NT2/D1 (cell line): Measurements from ENCODE around the gene PELI1.

Source experiments
- DNase-seq: peaks from one replicate; pipeline ENCODE4 v3.0.0-alpha.2; 2011; ENCODE audit warnings: low read depth, low spot score
- H3K27me3 ChIP-seq: 2 replicates; pipeline ENCODE4 v1.6.0; 2011; ENCODE audit warnings: mild to moderate bottlenecking; ENCODE audit not compliant: insufficient read length, insufficient read depth
- H3K36me3 ChIP-seq: 2 replicates; pipeline ENCODE4 v1.6.1; 2011; ENCODE audit warnings: mild to moderate bottlenecking, low read length, mixed read lengths; ENCODE audit not compliant: insufficient read depth, insufficient read length
- H3K4me1 ChIP-seq: 2 replicates; pipeline ENCODE4 v1.5.1; 2011; ENCODE audit not compliant: insufficient read depth, insufficient read length
- H3K4me3 ChIP-seq: 2 replicates; pipeline ENCODE4 v1.5.1; 2011; ENCODE audit warnings: low read depth; ENCODE audit not compliant: insufficient read length
- H3K9ac ChIP-seq: 2 replicates; pipeline ENCODE4 v1.6.0; 2011; ENCODE audit warnings: low read depth; ENCODE audit not compliant: insufficient read length
- H3K9me3 ChIP-seq: 2 replicates; pipeline ENCODE4 v1.5.1; 2011; ENCODE audit warnings: mild to moderate bottlenecking, low read length; ENCODE audit not compliant: insufficient read depth
- SUZ12 ChIP-seq: IDR thresholded peaks from 2 replicates; pipeline ENCODE4 v1.6.1; 2011; ENCODE audit not compliant: insufficient read length, insufficient read depth; ENCODE audit errors: extremely low read depth
- YY1 ChIP-seq: IDR thresholded peaks from 2 replicates; pipeline ENCODE4 v1.6.1; 2011; ENCODE audit not compliant: insufficient read length, insufficient read depth
- ZNF274 ChIP-seq: IDR thresholded peaks from 2 replicates; pipeline ENCODE4 v1.6.1; 2011; ENCODE audit warnings: mild to moderate bottlenecking, low read depth, low read length

The PELI1 gene

DNA sequence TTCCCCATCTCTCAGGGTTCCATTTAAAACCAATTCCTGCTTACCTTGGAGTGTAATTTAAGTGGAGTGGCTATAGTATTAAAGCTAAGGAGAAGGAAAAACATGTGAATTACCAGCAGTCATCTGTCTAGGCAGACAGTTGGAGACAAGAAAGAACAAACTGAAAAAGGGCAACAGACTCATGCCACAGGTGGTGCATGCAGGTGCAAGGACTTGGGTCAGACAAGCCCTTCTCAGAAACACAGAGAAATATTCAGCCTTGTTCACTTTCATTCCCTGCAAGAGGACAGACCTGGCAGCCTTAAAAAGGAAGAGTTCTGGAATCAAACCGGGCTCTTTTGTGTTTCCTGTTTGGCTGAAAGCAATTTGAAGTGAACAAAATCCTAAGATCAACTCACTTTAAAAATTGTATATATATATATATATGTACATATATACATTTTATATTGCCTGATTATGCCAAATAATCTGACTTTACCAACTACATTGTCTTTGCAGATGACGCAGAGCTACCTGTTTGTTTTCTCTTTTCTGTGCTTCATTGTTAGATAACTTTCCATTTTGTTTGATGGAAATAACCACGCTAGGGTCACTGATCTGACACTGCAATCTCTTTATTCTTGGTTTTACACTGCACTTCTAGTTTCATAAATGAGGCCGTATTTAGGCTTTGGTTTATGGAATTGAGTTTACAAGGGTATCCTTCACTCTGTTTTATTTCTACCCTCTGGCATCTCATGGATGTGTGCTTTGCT, 89.9 kb downstream of the PELI1 start:
- Histone ChIP-seq H3K9ac (no peak overlapping the region), H3K36me3 (no peaks in the 10 kb centered on the region), H3K4me1 (peaks cover 3% of the 10 kb centered on the region), H3K4me3 (no peak overlapping the region), H3K9me3 (no peaks in the 10 kb centered on the region), H3K27me3 (no peaks in the 10 kb centered on the region)
- no peak for DNase-seq
- TF ChIP-seq YY1 (no peak), SUZ12 (no peak), ZNF274 (no peak)

DNA sequence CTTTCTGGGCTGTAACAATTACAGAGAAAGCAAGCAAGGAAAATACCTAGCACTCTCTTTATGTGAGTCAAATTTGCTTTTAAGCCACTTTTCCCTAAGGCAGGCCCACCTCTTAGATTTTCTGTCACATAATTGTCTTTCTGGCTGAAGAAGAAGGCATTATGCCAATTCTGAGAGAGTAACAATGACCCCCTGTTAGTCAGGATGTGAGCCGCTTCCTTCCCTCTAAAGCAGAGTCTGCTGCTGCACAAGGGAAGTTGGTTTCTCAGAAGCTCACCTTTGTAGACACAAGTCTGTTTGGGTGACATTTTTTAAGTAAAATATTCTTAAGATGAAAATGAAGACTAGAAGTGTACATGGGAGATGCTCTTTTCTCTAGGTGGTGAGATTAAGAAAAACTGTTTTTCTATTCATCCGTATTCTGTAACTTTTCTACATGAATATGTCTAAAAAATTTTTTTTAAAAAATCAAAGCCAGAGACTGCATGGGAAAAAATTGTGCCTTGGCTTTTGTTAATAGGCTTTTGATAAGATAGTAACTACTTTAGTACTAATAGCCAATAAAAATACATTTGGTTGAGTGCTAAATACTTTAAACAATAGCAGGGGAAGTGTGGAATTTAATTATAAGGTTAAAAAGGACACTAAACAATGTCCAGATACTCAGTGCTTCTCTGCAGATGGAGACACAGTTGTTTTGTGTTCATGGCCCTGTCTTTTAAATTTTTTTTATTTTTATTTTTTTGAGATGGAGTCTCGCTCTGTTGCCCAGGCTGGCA, 91.6 kb downstream of the PELI1 start:
- TF ChIP-seq ZNF274 = no peak
- TF ChIP-seq YY1 = no peak
- no peak for TF ChIP-seq SUZ12
- no peak overlapping the region for H3K4me3 ChIP-seq
- no peaks in the 10 kb centered on the region for H3K36me3 ChIP-seq
- H3K9me3 ChIP-seq = no peaks in the 10 kb centered on the region
- no peaks in the 10 kb centered on the region for H3K27me3 ChIP-seq
- peaks cover 3% of the 10 kb centered on the region for H3K4me1 ChIP-seq
- H3K9ac ChIP-seq = no peak overlapping the region
- no peak for DNase-seq

DNA sequence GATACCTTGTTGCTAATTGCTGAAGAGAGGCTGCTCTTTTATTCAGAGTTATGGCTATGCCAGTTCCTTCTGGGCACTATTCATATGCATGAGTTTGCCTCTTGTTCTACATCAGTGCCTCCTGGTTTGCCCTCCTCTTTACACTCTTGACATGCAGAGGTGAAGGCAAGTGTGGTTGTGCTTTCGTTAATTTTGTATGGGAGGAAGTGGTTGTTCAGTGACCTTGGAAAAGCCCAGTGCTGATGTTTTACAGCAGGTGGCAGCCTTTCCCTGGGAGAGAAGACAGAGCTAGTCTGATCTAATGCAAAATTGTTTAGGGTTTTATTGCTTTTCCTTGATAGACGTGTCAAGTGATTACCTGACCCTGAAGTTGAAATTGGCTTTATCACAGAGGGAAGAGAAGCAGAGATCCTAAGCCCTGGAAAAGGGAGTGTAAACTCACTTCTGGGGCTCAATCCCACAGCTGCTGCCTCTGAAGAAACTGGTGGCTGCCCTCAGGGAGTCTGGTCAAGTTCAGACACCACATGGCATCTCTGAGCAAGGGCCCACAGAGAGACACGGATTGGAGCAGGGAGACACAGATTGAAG, 94.5 kb downstream of the PELI1 start:
- Histone ChIP-seq H3K4me3 (no peak overlapping the region), H3K27me3 (no peaks in the 10 kb centered on the region), H3K4me1 (peaks cover 3% of the 10 kb centered on the region), H3K36me3 (no peaks in the 10 kb centered on the region), H3K9ac (no peak overlapping the region), H3K9me3 (no peaks in the 10 kb centered on the region)
- DNase-seq = peak; percentile 44
- TF ChIP-seq ZNF274 (no peak), SUZ12 (no peak), YY1 (no peak)

- no peaks in the 10 kb centered on the region for H3K27me3 ChIP-seq
- H3K9ac ChIP-seq = no peak overlapping the region
- TF ChIP-seq ZNF274 = no peak
- TF ChIP-seq SUZ12 = no peak
- no peak for TF ChIP-seq YY1
- peaks cover 3% of the 10 kb centered on the region for H3K4me1 ChIP-seq
- H3K36me3 ChIP-seq = no peaks in the 10 kb centered on the region
- H3K4me3 ChIP-seq = no peak overlapping the region
- H3K9me3 ChIP-seq = peaks cover 6% of the 10 kb centered on the region; the same call in 1 of the 2 replicates
- no peak for DNase-seq
These were observed 98.3 kb downstream of the PELI1 start for GRCh38 chr2:64045938-64046337.
